Skeletal muscle tissue (tissue), 4 donors: ENCODE data around the gene PRKACA. TPM values are rescaled to one million over a fixed set of nuclear protein-coding genes. Genes with fewer than 3 reads are reported as not detected.

Source experiments
- H3K27ac ChIP-seq: one replicate; pipeline ENCODE4 v1.7.0; 2013; ENCODE audit warnings: mild to moderate bottlenecking, low read depth, low read length, inconsistent platforms
- H3K27me3 ChIP-seq, 3 donors: one replicate each; pipeline ENCODE4 v1.7.0; 2013; ENCODE audit warnings: low read length in 3 of 3; ENCODE audit not compliant: control insufficient read depth in 3 of 3, insufficient read depth in 3 of 3
- H3K36me3 ChIP-seq, 3 donors: one replicate each; pipeline ENCODE4 v1.7.0; 2013; ENCODE audit warnings: low read length in 3 of 3; ENCODE audit not compliant: control insufficient read depth in 3 of 3, insufficient read depth in 3 of 3
- H3K4me1 ChIP-seq, 3 donors: one replicate each; pipeline ENCODE4 v1.7.0; 2013; ENCODE audit warnings: low read length in 3 of 3, mild to moderate bottlenecking in 3 of 3; ENCODE audit not compliant: control insufficient read depth in 3 of 3, insufficient read depth in 3 of 3
- H3K4me3 ChIP-seq, 3 donors: one replicate each; pipeline ENCODE4 v1.7.0; 2013; ENCODE audit warnings: low read length in 3 of 3
- H3K9ac ChIP-seq, 3 donors: one replicate each; pipeline ENCODE4 v1.7.0; 2013; ENCODE audit warnings: low read length in 3 of 3, mild to moderate bottlenecking in 3 of 3, moderate library complexity in 2 of 3, low read depth in 1 of 3
- H3K9me3 ChIP-seq, 3 donors: one replicate each; pipeline ENCODE4 v1.7.0; 2013; ENCODE audit warnings: low read length in 3 of 3; ENCODE audit not compliant: control insufficient read depth in 3 of 3
- total RNA-seq: library from RNA; depleted of rRNA; stranded (reverse); fragments of >200 nt; gene quantifications from one replicate; pipeline ENCODE4 v1.2.3, GENCODE V29; 2014
- donor health status: Osteomylitis.

PRKACA gene
- total RNA-seq, 1 donor from 2014 or later, result 137 TPM

DNA sequence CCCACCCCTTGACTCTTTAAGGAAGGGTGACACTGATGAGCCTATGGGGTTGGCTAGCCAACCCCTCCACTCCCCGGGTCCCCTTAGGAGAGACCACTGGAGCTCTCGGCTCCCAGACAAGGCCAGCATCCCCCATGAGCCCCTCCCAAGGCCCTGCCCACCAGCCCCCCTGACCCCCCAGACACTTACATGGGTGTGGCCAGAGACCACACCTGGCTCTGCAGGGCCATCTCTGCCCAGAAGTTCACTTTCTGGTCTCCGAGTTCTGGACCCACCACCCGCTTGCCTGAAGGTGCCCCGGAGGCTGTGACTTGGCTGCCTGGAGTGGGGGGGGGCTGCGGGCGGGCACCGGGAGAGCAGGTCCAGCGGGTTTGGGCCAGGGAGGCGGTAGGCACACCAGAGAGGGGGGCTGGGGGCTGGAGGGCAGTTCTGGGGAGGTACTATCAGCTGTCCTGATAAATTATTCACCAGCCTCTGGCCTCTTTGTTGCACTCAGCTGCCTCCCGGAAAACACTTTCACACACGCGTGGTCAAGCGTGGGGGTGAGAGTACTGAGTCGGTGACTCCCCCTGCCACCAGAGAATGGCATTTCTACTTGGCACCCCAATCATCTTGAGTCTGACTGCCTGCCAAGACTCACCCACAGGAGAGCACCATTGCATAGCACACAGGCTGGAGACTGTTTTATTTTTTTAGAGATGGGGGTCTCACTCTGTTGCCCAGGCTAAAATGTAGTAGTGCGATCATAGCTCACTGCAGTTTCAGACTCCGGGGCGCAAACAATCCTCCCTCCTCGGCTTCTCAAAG is 55.6 kb downstream of the PRKACA start, which contains the start of gene PALM3:
TSS of gene PALM3 (minus strand) at position 326 of the 807 bp plus-strand sequence. CDS start at position 230, 96 bp downstream.
- H3K4me3 ChIP-seq, result no peak within 1 kb of the TSS
- peaks cover 35 to 40% (median 38%) of the 10 kb centered on the region in 3 donors for H3K27me3 ChIP-seq
- no peaks in the 10 kb centered on the region for H3K9me3 ChIP-seq
- H3K9ac ChIP-seq, result no peak within 1 kb of the TSS
- peaks cover 0 to 6% (median 4%) of the 10 kb centered on the region in 3 donors for H3K4me1 ChIP-seq
- H3K36me3 ChIP-seq, result no peaks in the 10 kb centered on the region
- no peak within 1 kb of the TSS for H3K27ac ChIP-seq

DNA sequence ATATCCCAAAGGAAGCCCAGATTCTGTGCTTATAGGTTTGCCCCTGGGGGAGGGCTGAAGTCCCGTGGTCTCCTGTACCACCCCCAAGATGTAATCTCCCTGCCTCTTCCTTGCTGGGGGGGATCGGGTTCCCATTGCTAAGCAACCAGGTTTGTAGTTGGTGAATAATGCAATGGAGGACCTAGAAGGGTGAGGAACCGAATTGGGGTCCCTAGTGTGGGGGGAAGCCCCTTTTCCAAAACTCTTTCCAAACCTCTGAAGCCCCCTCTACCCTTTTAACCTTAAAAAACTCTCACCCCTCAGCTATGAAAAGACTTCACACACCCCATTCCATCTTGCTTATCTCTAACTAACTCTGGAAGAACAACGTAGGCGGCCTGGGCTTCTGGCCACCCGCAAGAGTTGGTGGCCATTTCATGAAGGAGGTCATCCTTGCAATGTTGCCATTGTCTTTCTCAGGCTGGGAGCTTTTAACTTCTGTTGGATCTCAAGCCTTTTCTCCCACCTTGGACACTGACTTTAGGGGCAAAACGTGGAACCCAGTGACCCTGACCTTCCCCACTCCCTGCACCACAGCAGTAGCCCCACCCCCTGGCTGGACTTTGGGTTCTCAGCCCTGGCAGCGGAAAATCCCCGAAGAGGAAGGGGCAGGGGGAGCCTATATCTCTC is 56.3 kb downstream of the PRKACA start:
- no peak overlapping the region for H3K4me3 ChIP-seq
- no peaks in the 10 kb centered on the region for H3K36me3 ChIP-seq
- peaks cover 0 to 8% (median 4%) of the 10 kb centered on the region in 3 donors for H3K4me1 ChIP-seq
- peaks cover 36 to 44% (median 40%) of the 10 kb centered on the region in 3 donors for H3K27me3 ChIP-seq
- no peaks in the 10 kb centered on the region for H3K9me3 ChIP-seq
- H3K27ac ChIP-seq, result no peak overlapping the region
- no peak overlapping the region for H3K9ac ChIP-seq

DNA sequence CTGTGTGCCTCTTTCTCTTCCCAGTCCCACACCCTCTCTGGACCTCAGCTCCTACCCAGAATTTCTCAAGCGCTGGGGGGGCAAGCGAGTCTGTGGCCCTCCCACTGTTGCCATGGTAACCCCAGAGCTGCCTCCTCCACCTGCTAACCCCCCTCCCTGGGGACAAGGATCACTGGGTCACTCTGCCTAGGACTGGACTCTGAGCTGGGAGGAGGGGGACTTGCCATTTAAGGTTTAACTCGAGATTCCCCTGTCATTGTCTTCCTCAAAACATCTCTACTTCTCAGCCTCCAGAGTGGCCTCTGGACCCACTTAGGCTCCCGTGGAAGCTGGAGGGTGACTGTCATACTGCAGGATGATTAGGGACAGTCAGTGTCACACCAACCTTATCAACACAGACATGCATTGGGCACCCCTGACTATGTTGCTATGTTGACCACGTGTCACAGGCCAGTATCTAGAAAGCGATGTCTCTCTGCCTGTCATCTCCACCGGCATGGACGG is 57.9 kb downstream of the PRKACA start:
- Histone ChIP-seq H3K36me3 (no peaks in the 10 kb centered on the region), H3K27ac (no peak overlapping the region), H3K9ac (no peak overlapping the region), H3K27me3 (peaks cover 40 to 49% (median 42%) of the 10 kb centered on the region in 3 donors), H3K4me3 (no peak overlapping the region), H3K9me3 (no peaks in the 10 kb centered on the region), H3K4me1 (peaks cover 0 to 8% (median 4%) of the 10 kb centered on the region in 3 donors)

DNA sequence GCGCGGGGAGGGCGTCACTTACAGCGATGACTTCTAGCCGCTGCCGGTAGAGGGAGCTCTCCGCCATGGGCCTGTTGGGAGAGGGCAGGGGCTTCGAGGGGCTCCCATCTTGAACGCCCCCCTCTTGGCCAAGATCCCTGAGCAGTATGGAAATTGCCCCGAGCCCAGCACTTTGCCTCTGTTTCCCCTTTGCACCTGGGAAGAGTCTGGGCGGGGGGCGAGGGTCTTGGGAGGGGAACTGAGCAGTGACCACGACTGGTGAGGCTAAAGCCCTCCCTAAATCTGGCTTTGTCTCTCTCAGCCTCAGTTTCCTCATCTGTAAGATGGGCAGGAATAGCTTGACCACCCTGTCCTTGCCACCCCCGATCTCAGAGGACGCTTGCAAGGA is 58.5 kb downstream of the PRKACA start:
- Histone ChIP-seq H3K9ac (no peak overlapping the region), H3K36me3 (no peaks in the 10 kb centered on the region)

DNA sequence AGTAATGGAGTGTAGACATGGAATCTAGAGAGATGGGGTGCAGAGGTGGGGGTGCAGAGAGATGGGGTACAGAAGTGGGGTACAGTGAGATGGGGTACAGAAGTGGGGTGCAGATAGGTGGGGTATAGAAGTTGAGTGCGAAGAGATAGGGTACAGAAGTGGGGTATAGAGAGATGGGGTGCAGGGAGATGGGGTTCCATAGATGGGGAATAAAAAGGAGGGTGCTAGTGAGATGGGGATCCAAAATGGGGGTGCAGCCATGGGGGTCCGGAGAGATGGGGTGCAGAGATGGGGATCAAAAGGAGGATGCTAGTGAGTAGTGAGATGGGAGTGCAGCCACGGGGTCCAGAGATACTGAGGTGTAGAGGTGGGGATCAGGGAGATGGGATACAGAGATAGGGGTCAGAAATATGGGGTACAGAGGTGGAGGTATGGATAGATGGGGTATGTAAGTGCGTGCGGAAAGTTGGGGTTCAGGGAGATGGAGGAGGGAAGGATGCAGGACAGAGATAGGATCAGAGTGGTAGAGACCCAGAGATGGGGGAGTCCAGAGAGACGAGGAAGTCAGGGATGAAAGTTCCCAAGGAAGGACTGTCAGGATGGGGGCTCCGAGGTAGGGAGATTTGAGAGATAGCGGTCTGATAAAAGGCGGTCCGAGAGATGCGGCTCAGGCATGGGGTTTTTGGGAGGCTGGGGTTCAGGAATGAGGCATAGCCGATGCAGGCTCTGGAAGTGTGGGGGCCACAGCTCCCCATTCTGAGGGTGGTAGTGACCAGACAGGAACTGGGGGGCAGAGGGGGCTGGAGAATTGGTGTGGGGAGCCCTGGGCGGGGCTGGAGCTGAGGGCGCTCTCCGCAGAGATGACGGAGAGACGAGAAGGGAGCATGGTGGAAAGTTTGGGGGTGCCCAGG is 59.1 kb downstream of the PRKACA start:
- Histone ChIP-seq H3K4me3 (no peak overlapping the region), H3K4me1 (peaks cover 0 to 8% (median 4%) of the 10 kb centered on the region in 3 donors), H3K9ac (no peak overlapping the region), H3K27me3 (peaks cover 40 to 49% (median 42%) of the 10 kb centered on the region in 3 donors), H3K36me3 (no peaks in the 10 kb centered on the region), H3K27ac (no peak overlapping the region), H3K9me3 (no peaks in the 10 kb centered on the region)

More for the DNA sequence above, 58.5 kb downstream of the PRKACA start:
- Histone ChIP-seq H3K4me1 (peaks cover 0 to 8% (median 4%) of the 10 kb centered on the region in 3 donors), H3K27ac (no peak overlapping the region), H3K9me3 (no peaks in the 10 kb centered on the region), H3K27me3 (peaks cover 40 to 49% (median 42%) of the 10 kb centered on the region in 3 donors), H3K4me3 (no peak overlapping the region)

DNA sequence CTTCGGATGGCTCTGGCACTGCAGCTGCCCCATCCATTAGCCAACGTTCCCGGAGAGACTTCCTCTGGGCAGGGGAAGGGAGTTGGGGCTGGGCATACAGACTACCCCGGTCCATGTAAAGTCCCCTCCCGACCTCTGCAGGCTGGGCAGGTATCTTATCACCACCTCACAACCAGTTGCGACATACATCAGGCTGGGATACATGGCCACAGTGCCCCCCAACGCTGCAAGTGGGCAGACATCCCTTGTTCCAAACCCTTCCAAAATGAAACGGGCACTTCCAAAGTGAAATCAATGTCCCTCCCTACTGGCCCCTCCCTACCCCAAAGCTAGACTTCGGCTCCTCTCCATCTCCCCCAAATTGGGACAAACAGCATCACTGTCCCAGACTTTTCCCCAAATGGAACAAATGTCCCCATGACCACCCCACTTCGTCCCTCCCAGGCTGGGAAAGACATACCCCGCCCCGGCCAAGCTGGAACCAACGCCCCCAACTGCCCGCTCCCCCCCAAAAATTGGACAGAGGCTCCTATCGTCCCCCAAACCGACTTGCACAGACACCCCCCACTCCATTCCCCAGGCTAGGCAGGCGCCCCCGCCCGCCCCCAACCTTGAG is 60.7 kb downstream of the PRKACA start:
- Histone ChIP-seq H3K27ac (no peak overlapping the region), H3K27me3 (peaks cover 36 to 49% (median 42%) of the 10 kb centered on the region in 3 donors), H3K4me3 (no peak overlapping the region), H3K4me1 (peaks cover 0 to 8% (median 4%) of the 10 kb centered on the region in 3 donors), H3K9ac (no peak overlapping the region), H3K36me3 (no peaks in the 10 kb centered on the region), H3K9me3 (no peaks in the 10 kb centered on the region)

DNA sequence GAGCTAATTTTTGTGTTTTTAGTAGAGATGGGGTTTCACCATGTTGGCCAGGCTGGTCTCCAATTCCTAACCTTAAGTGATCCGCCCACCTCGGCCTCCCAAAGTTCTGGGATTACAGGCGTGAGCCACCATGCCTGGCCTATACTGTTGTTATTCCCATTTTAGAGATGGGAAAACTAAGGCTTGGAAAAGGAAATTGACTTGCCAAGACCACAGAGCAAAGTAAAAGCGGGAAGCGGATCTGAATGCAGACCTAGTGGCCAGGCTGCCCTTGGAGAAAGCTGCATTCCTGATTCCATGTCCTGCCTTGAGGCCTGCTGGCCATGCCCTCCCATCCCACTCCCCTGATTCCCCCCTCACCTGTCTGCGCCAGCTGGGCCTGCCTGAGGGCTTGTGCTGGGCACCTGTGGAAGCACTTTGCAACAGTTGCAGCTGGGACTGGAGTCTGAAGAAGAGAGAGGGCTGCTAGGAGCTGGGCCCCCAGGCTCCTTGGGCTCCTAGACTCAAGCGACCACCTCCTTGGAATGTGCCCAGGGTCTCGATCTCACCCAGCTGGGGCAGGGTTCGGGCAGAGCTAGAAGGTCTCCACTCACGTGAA is 61.4 kb downstream of the PRKACA start:
- Histone ChIP-seq H3K27me3 (peaks cover 31 to 45% (median 38%) of the 10 kb centered on the region in 3 donors), H3K4me1 (peaks cover 0 to 8% (median 4%) of the 10 kb centered on the region in 3 donors), H3K36me3 (no peaks in the 10 kb centered on the region)

DNA sequence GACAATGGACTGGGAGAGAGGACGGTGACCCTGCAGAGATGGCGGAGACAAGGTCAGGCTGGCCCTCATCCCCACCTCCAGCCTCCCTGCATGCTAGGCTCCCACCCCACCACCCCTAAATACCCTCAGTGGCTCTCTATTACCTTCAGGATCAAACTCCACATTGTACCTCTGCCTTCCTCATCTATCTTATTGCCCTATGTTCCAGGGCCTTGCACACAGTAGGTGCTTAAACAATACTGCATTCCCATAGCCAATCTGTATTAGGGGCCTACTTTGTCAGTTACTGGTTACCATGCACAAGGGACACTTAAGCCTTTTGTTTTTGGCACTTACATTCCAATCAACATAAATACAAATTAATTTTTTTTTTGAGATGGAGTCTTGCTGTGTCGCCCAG is 62.2 kb downstream of the PRKACA start:
- Histone ChIP-seq H3K27me3 (peaks cover 25 to 39% (median 32%) of the 10 kb centered on the region in 3 donors), H3K9me3 (no peaks in the 10 kb centered on the region), H3K4me3 (no peak overlapping the region), H3K9ac (no peak overlapping the region), H3K4me1 (peaks cover 0 to 8% (median 4%) of the 10 kb centered on the region in 3 donors), H3K27ac (no peak overlapping the region), H3K36me3 (no peaks in the 10 kb centered on the region)

More for the DNA sequence above, 61.4 kb downstream of the PRKACA start:
- Histone ChIP-seq H3K4me3 (no peak overlapping the region), H3K9ac (peak overlapping the region in 1 of 3 donors; percentile 3), H3K27ac (no peak overlapping the region), H3K9me3 (no peaks in the 10 kb centered on the region)

DNA sequence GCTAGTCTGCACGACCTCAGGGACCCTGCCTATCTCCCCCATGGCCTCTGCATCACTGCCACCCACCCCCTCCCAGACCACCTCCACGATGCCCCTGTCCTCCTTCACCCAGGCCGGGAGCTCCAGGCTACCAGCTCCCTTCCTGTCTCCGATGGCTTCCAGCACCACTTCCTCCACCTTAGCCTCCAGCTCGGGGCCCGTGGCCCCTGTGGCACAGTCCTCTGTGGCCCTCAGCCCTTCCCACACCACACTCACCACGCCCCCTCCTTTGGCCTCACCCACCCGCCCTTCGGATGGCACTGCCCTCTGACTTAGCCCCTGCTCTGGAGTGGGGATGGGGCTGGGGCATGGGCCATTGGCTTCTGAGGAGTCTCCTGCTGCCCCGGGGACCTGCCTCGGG is 62.8 kb downstream of the PRKACA start:
- no peak overlapping the region for H3K4me3 ChIP-seq
- H3K9ac ChIP-seq, result no peak overlapping the region
- H3K27me3 ChIP-seq, result peaks cover 18 to 33% (median 27%) of the 10 kb centered on the region in 3 donors
- no peak overlapping the region for H3K27ac ChIP-seq
- no peaks in the 10 kb centered on the region for H3K9me3 ChIP-seq
- H3K4me1 ChIP-seq, result peaks cover 0 to 8% (median 4%) of the 10 kb centered on the region in 3 donors
- no peaks in the 10 kb centered on the region for H3K36me3 ChIP-seq
